Kidney (tissue), 14 donors: ENCODE data around the gene RHBDL2. TPM values are rescaled to one million over a fixed set of nuclear protein-coding genes. Genes with fewer than 3 reads are reported as not detected.

ENCODE experiments used
- DNase-seq, 5 donors: peaks; one replicate each; pipeline ENCODE4 v3.0.0-alpha.2; 2013 to 2020
- FAIRE-seq: peaks from 2 replicates; lab custom pipeline; 2012; peaks lifted over from hg19 to GRCh38; lab: Jason Lieb, UNC
- H3K27ac ChIP-seq, 2 donors: one replicate each; pipeline ENCODE4 v1.7.0; 2013; ENCODE audit warnings: low read depth in 2 of 2, low read length in 2 of 2, inconsistent platforms in 1 of 2
- H3K27me3 ChIP-seq: one replicate; pipeline ENCODE4 v1.7.1; 2013; ENCODE audit warnings: low read length, inconsistent platforms; ENCODE audit not compliant: control insufficient read depth, insufficient read depth
- H3K36me3 ChIP-seq, 3 donors: one replicate each; pipeline versions ENCODE4 v1.7.0 to v1.7.1; 2013; ENCODE audit warnings: low read length in 3 of 3, control low read depth in 1 of 3, inconsistent platforms in 1 of 3; ENCODE audit not compliant: insufficient read depth in 3 of 3, control insufficient read depth in 2 of 3
- H3K4me1 ChIP-seq, 3 donors: one replicate each; pipeline versions ENCODE4 v1.7.0 to v1.7.1; 2013; ENCODE audit warnings: low read length in 3 of 3, inconsistent platforms in 1 of 3, low read depth in 1 of 3; ENCODE audit not compliant: control insufficient read depth in 2 of 3, insufficient read depth in 2 of 3
- H3K4me3 ChIP-seq, 3 donors: one replicate each; pipeline versions ENCODE4 v1.7.0 to v1.8.1; 2013; ENCODE audit warnings: low read length in 3 of 3, control low read depth in 1 of 3, inconsistent platforms in 1 of 3
- H3K9ac ChIP-seq, 3 donors: one replicate each; pipeline versions ENCODE4 v1.7.0 to v1.7.1; 2013; ENCODE audit warnings: low read length in 3 of 3, control low read depth in 1 of 3, inconsistent platforms in 1 of 3
- H3K9me3 ChIP-seq, 3 donors: one replicate each; pipeline versions ENCODE4 v1.7.0 to v1.7.1; 2013; ENCODE audit warnings: low read length in 3 of 3, control low read depth in 1 of 3, inconsistent platforms in 1 of 3; ENCODE audit not compliant: control insufficient read depth in 2 of 3, insufficient read depth in 1 of 3
- CTCF ChIP-seq: IDR thresholded peaks from 3 replicates; pipeline ENCODE4 v1.5.1; 2012; ENCODE audit warnings: mild to moderate bottlenecking, moderate library complexity, borderline replicate concordance; ENCODE audit not compliant: insufficient read depth; ENCODE audit errors: extremely low read depth
- intact Hi-C: fragments of 100-400 bp; cut with DNase I; formaldehyde crosslinking; loops from one replicate; pipeline ENCODE4 v1.11.1; 2022
- polyA plus RNA-seq: library from polyadenylated mRNA; stranded (reverse); fragments of 350-450 nt; fragmentation: Illumina TruSeq; extraction: RNeasy Lipid Tissue Mini Kit (QIAGEN cat#74804); gene quantifications from one replicate; pipeline ENCODE4 v1.2.3, GENCODE V29; 2014; ENCODE audit warnings: low read depth, low replicate concordance; ENCODE audit not compliant: insufficient read depth
- total RNA-seq: library from RNA; stranded (reverse); fragmentation: NEBNext Ultra II Directional; extraction: Animal tissue kit (Norgen Biotek cat#: 25700); gene quantifications from one replicate; pipeline ENCODE4 v1.2.1, GENCODE V29; 2021
- donor health status: control.
- donor health status: control.
- donor health status: control.
- donor health status: control.
- donor health status: control.
- donor health status: DM: yes; HTN: yes; CAD: no.
- donor health status: Normal renal cell carcinoma (clear cell type).

RHBDL2 gene
- total and polyA plus RNA-seq, 2 donors from 2014 or later = 0.34 to 2.1 TPM

GRCh38 chr1:38964140-38964548 lies 22.5 kb upstream of the RHBDL2 start:
- Histone ChIP-seq H3K9me3 (no peaks in the 10 kb centered on the region), H3K4me1 (no peaks in the 10 kb centered on the region), H3K27me3 (no peaks in the 10 kb centered on the region), H3K4me3 (no peak overlapping the region), H3K27ac (no peak overlapping the region), H3K36me3 (no peaks in the 10 kb centered on the region), H3K9ac (no peak overlapping the region)
- DNase-seq = no peak
- FAIRE-seq = no peak
- TF ChIP-seq CTCF = no peak
- intact Hi-C loops = no loop called here

- no peak overlapping the region for H3K27ac ChIP-seq
- no peak for DNase-seq
- no peak for TF ChIP-seq CTCF
- no peak overlapping the region for H3K9ac ChIP-seq
- no peak for FAIRE-seq
- H3K27me3 ChIP-seq = no peaks in the 10 kb centered on the region
- H3K4me1 ChIP-seq = no peaks in the 10 kb centered on the region
- H3K4me3 ChIP-seq = no peak overlapping the region
- no peaks in the 10 kb centered on the region for H3K36me3 ChIP-seq
- intact Hi-C loops = no loop called here
- no peaks in the 10 kb centered on the region for H3K9me3 ChIP-seq
These were observed 20.9 kb upstream of the RHBDL2 start for GRCh38 chr1:38962560-38962959.

GRCh38 chr1:38962113-38962512 lies 20.5 kb upstream of the RHBDL2 start:
- Histone ChIP-seq H3K9ac (no peak overlapping the region), H3K36me3 (no peaks in the 10 kb centered on the region), H3K27ac (no peak overlapping the region), H3K27me3 (no peaks in the 10 kb centered on the region), H3K4me1 (no peaks in the 10 kb centered on the region), H3K9me3 (no peaks in the 10 kb centered on the region), H3K4me3 (no peak overlapping the region)
- TF ChIP-seq CTCF = no peak
- FAIRE-seq (no peak), DNase-seq (no peak)
- intact Hi-C loops = no loop called here

- DNase-seq = no peak
- no peak for TF ChIP-seq CTCF
- intact Hi-C loops = no loop called here
These were observed 17.3 kb upstream of the RHBDL2 start for GRCh38 chr1:38958967-38959366.

More at GRCh38 chr1:38958967-38959366, 17.3 kb upstream of the RHBDL2 start:
- FAIRE-seq = no peak
- no peak overlapping the region for H3K27ac ChIP-seq
- H3K36me3 ChIP-seq = no peaks in the 10 kb centered on the region
- H3K9ac ChIP-seq = no peak overlapping the region
- H3K27me3 ChIP-seq = no peaks in the 10 kb centered on the region
- H3K9me3 ChIP-seq = no peaks in the 10 kb centered on the region
- H3K4me1 ChIP-seq = no peaks in the 10 kb centered on the region
- H3K4me3 ChIP-seq = no peak overlapping the region
